Upper lobe of left lung (tissue), 4 donors: ENCODE measurements around the gene IL13.

Experiments used
- EP300 ChIP-seq, 4 donors: sonication (generic); formaldehyde crosslinking; IDR thresholded peaks; one replicate each; pipeline ENCODE4 v1.5.1; 2017; ENCODE audit warnings: antibody characterized with exemption in 4 of 4, control low read depth in 2 of 4
- POLR2A ChIP-seq, 4 donors: fragments of 450-650 bp; IDR thresholded peaks; one replicate each; pipeline ENCODE4 v1.5.1; 2016 to 2017; ENCODE audit warnings: antibody characterized with exemption in 4 of 4, mild to moderate bottlenecking in 2 of 4
- TF ChIP-seq, protein P1 (sequence below), 6 experiments: fragments of 450-650 bp in 4 of 6; fragments of 200-600 bp in 2 of 6; sonication (generic) in 2 of 6; IDR thresholded peaks; one replicate each; pipeline ENCODE4 v1.5.1; 2016 to 2019; ENCODE audit warnings: antibody characterized with exemption in 6 of 6

DNA sequence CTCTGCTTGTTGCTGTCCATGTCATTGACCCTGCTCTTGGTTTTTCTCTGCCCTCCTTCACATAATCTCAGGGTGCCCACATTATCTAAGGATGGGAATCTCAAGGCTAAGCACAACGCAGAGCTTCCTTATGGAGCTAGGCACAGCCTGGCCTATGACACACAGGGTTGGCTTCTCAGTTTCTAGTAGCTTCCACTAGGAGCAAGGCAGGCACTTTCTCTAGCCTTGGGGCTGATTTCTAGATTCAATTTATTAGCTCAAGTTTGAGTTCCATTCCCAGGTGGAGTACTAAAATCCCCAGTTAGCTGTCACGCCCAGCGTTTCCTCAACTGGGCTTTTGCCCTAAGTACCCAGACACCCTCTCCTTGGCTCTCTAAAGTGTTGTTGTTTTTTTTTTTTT lies 28.2 kb downstream of the IL13 start:
- TF ChIP-seq, protein P1, sequence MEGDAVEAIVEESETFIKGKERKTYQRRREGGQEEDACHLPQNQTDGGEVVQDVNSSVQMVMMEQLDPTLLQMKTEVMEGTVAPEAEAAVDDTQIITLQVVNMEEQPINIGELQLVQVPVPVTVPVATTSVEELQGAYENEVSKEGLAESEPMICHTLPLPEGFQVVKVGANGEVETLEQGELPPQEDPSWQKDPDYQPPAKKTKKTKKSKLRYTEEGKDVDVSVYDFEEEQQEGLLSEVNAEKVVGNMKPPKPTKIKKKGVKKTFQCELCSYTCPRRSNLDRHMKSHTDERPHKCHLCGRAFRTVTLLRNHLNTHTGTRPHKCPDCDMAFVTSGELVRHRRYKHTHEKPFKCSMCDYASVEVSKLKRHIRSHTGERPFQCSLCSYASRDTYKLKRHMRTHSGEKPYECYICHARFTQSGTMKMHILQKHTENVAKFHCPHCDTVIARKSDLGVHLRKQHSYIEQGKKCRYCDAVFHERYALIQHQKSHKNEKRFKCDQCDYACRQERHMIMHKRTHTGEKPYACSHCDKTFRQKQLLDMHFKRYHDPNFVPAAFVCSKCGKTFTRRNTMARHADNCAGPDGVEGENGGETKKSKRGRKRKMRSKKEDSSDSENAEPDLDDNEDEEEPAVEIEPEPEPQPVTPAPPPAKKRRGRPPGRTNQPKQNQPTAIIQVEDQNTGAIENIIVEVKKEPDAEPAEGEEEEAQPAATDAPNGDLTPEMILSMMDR (IDR thresholded peaks at IDR 0.05), result no peak
- TF ChIP-seq EP300 (IDR thresholded peaks at IDR 0.05) (no peak), POLR2A (IDR thresholded peaks at IDR 0.05) (no peak)
